Measurements from ENCODE around the gene ADAM10.

- TF ChIP-seq CTCF (IDR thresholded peaks at IDR 0.05) = no peak
- TF ChIP-seq POLR2A (IDR thresholded peaks at IDR 0.05) = no peak
Observed at GRCh38 chr15:58773024-58773423, 23.5 kb upstream of the ADAM10 start.

Data from breast epithelium (tissue), 3 donors.